Measurements from ENCODE around the gene CFAP77.

- TF ChIP-seq CTCF (IDR thresholded peaks at IDR 0.05) (no peak), POLR2A (IDR thresholded peaks at IDR 0.05) (no peak), POLR2AphosphoS5 (IDR thresholded peaks at IDR 0.05) (no peak)
Observed at GRCh38 chr9:132583584-132584304, 173.7 kb downstream of the CFAP77 start.

All from prostate gland (tissue), 2 donors.